NAMALWA (cell line): ENCODE data around the gene SLC39A8.
A peak's percentile ranks its signal among the peaks of the same experiment; 100 is the strongest.
"Not testable (repeated sequence)": the region's sequence is repeated elsewhere in the genome, so short reads cannot be mapped to it uniquely, and the experiment has no call there.

Experiments
- DNase-seq: peaks from one replicate; pipeline ENCODE4 v3.0.0-alpha.2; 2015; ENCODE audit warnings: low spot score

SLC39A8 gene

GRCh38 chr4:102299354-102300107 lies 45.8 kb downstream of the SLC39A8 start:
- peak; percentile 67 for DNase-seq

DNA sequence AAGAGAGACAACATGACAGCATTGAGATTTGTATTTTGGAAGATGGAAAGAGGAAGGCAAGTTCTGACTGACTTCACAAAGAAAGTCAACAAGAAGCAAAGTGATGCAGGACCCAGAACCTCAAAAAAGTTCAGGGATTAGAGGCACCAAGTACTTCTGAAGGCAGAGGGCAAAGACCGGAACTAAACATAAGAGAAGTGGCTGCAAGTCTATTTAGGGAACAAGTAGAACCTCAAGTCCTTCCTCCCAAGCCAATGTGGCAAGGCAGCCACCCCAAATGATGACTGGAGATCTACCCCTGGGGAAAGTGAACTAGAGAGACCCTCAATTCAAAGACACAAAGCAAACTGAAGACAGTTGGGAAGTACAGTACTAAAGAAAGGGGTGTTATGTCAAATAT lies 46.6 kb downstream of the SLC39A8 start:
- no peak for DNase-seq

GRCh38 chr4:102295153-102295862 lies 50.0 kb downstream of the SLC39A8 start:
- DNase-seq = no peak

DNA sequence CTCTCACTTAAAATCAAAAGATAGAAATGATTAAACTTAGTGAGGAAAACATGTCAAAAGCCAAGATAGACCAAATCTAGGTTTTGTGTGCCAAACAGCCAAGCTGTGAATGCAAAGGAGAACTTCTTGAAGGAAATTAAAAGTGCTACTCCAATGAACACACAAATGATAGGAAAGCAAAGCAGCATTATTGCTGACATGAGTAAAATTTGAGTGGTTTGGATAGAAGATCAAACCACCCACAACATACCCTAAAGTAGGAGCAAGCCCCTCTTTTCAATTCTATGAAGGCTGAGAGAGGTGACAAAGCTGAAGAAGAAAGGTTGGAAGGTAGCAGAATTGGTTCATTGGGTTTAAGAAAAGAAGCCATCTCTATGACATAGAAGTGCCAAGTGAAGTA lies 56.8 kb downstream of the SLC39A8 start:
- no peak for DNase-seq

GRCh38 chr4:102285831-102286230 lies 59.5 kb downstream of the SLC39A8 start:
- no peak for DNase-seq

GRCh38 chr4:102281171-102281839 lies 64.0 kb downstream of the SLC39A8 start:
- DNase-seq = no peak

- DNase-seq = not testable (repeated sequence)
Measured at GRCh38 chr4:102273317-102273716, 72.0 kb downstream of the SLC39A8 start.

- no peak for DNase-seq
Measured at GRCh38 chr4:102272318-102272717, 73.0 kb downstream of the SLC39A8 start.

DNA sequence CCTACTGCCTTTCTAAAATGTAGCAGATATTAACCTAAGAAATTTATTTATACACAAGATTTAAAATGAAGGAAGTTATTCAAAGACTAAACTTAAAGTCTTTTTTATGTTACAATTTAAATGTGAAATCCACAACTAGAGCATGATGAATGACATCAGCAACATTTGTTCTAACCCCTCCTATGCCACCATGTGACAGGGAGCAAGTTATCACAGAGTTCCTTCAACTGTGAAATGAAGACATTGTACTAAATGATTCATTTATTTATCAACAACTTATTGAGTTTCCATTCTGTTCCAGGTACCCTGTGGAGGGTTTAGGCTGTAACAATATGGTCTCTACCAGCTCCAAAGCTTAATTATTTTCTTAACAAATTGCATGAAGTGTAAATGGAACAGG lies 76.9 kb downstream of the SLC39A8 start:
- DNase-seq = no peak

DNA sequence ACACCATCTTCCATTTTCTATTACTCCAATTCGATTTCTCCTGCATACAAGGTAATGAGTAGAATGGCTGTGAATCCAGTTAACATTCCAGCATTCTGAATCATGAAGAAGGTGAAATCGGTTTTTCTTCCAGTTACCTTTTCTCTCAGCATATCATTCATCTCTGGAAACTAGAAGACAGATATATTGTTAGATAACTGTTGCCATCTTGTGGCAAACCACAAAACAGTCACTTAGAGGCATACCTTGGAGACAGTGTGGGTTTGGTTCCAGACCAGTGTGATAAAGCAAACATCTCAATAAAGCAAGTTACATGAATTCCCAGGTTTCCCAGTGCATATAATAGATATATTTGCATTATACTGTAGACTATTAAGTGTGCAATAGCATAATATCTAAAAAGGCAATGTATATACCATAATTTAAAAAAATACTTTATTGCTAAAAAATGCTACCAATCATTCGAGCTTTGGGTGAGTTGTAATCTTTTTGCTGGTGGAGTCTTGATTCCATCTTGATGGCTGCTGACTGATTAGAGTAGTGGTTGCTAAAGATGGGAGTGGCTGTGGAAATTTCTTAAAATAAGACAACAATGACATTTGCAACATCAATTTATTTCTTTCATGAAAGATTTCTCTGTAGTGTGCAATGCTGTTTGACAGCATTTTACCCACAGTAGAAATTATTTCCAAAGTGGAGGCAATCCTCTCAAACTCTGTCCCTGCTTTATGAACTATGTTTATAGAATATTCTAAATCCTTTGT lies 82.1 kb downstream of the SLC39A8 start:
- DNase-seq = peak; percentile 76

DNA sequence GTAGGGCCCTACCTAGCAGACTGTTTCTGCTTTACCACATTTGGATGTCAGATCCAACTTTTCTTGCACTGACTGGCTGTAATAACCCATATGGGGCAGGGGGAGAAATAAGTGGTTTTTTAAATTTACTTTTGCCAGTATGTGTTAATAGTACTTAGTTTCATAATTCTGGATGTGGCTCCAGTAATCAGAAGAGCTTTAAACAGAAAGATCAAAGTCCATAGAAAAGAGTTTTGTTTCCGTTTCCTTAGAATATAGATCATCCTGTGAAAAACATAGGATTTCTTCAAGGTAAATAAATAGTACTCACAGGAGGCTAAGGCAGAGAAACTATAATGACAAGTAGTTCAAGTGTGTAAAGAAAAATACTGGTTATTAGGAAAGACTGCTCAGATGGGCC lies 85.6 kb downstream of the SLC39A8 start:
- DNase-seq = no peak

GRCh38 chr4:102259081-102259480 lies 86.2 kb downstream of the SLC39A8 start:
- DNase-seq = no peak

- no peak for DNase-seq
Measured at GRCh38 chr4:102256321-102256720, 89.0 kb downstream of the SLC39A8 start.

DNA sequence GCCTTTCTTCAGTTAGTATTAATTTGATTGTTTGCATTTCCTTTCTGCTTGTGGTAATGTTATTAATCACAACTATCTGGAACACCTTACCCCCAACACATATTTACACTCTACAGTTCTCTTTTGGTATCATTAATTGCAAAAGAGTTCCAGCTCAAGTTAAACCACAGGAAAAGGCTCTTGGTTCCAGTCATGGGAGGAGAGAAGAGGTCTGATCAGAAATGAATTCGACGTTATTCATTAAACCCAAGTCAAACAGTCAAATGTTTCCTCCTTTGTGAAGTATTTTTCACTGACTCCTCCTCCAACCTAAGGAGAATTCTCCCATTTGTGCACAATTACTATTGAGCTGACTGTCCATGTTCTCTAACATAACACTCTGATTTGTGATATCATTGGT lies 91.4 kb downstream of the SLC39A8 start:
- DNase-seq = no peak

- DNase-seq = no peak
Measured at GRCh38 chr4:102252171-102252570, 93.1 kb downstream of the SLC39A8 start.

DNA sequence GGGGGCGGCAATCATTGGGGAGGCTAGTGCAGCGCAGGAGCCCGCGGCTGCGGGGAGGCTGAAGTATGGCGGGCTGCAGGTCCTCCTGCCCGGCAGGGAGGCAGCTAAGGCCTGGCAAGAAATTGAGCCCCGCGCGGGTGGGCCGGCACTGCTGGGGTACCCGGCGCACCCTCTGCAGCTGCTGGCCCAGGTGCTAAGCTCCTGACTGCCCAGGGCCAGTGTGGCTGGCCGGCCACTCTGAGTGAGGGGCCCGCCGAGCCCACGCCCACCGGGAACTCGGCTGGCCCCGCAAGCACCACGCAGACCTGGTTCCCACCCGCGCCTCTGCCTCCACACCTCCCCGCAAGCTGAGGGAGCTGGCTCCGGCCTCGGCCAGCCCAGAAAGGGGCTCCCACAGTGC lies 94.9 kb downstream of the SLC39A8 start:
- DNase-seq = no peak

GRCh38 chr4:102247041-102247440 lies 98.2 kb downstream of the SLC39A8 start:
- no peak for DNase-seq

- DNase-seq = no peak
Measured at GRCh38 chr4:102246416-102246815, 98.9 kb downstream of the SLC39A8 start.

DNA sequence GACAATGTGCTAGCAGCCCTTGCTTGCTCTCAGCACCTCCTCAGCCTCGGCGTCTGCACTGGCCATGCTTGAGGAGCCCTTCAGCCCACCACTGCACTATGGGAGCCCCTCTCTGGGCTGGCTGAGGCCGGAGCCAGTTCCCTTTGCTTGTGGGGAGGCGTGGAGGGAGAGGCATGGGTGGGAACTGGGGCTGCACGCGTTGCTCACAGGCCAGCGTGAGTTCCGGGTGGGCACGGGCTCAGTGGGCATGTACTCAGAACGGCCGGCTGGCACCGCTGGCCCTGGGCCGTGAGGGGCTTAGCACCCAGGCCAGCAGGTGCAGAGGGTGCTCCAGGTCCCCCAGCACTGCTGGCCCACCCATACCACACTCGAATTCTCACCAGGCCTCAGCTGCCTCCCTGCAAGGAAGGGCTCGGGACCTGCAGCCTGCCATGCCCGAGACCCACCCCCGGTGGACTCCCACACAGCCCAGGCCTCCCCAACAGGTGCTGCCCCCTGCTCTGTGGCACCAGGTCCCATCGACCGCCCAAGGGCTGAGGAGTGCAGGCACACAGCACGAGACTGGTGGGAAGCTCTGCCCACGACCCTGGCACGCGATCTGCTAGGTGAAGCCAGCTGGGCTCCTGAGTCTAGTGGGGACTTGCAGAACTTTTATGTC lies 100.3 kb downstream of the SLC39A8 start:
- DNase-seq = no peak

GRCh38 chr4:102243296-102243695 lies 102.0 kb downstream of the SLC39A8 start:
- DNase-seq = not testable (repeated sequence)

DNA sequence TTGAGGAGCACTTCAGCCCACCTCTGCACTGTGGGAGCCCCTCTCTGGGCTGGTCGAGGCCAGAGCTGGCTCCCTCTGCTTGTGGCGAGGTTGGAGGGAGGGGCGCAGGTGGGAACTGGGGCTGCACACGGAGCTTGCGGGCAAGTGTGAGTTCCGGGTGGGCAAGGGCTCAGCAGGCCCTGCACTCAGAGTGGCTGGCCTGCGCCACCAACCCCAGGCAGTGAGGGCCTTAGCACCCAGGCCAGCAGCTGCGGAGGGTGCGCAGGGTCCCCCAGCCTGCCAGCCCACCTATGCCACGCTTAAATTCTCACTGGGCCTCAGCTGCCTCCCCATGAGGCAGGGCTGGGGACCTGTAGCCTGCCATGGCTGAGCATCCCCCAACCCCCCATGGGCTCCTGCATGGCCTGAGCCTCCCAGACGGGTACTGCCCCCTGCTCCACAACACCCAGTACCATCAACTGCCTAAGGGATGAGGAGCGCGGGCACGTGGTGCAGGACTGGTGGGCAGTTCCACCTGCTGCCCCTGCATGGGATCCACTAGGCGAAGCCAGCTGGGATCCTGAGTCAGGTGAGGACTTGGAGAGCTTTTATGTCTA lies 110.9 kb downstream of the SLC39A8 start:
- DNase-seq = no peak
